Mesenchymal stem cell (in vitro differentiated cells and primary cell): ENCODE measurements around the gene RNF215.

Experiments used
- DNase-seq: peaks from one replicate; pipeline ENCODE4 v3.0.0-alpha.2; 2013
- H2AFZ ChIP-seq: one replicate; pipeline ENCODE4 v1.6.1; 2013; ENCODE audit warnings: low read depth, mild to moderate bottlenecking, control low read depth, inconsistent platforms, low read length, moderate library complexity
- H2AK5ac ChIP-seq: 2 replicates; pipeline ENCODE4 v1.6.1; 2013; ENCODE audit warnings: low read length, moderate library complexity, mild to moderate bottlenecking, inconsistent platforms; ENCODE audit not compliant: severe bottlenecking
- H2BK120ac ChIP-seq: one replicate; pipeline ENCODE4 v1.6.1; 2013; ENCODE audit warnings: low read depth, mild to moderate bottlenecking, inconsistent platforms, low read length, moderate library complexity
- H2BK12ac ChIP-seq, 2 experiments: one replicate each; pipeline ENCODE4 v1.6.1; 2013; ENCODE audit warnings: inconsistent platforms in 2 of 2, low read length in 2 of 2, mild to moderate bottlenecking in 2 of 2, moderate library complexity in 2 of 2, control low read depth in 1 of 2
- H2BK15ac ChIP-seq: one replicate; pipeline ENCODE4 v1.6.1; 2013; ENCODE audit warnings: mild to moderate bottlenecking, low read depth, inconsistent platforms; ENCODE audit not compliant: poor library complexity, severe bottlenecking
- H2BK5ac ChIP-seq: 2 replicates; pipeline ENCODE4 v1.6.1; 2013; ENCODE audit warnings: low read depth, mild to moderate bottlenecking, low read length, control low read depth, inconsistent platforms; ENCODE audit not compliant: poor library complexity, severe bottlenecking
- H3K14ac ChIP-seq, 2 experiments: one replicate each; pipeline ENCODE4 v1.6.1; 2013; ENCODE audit warnings: inconsistent platforms in 2 of 2, low read length in 2 of 2, control low read depth in 1 of 2, mild to moderate bottlenecking in 1 of 2, moderate library complexity in 1 of 2
- H3K18ac ChIP-seq, 2 experiments: one replicate each; pipeline ENCODE4 v1.6.1; 2013; ENCODE audit warnings: inconsistent platforms in 2 of 2, low read length in 2 of 2, control low read depth in 1 of 2, low read depth in 1 of 2, mild to moderate bottlenecking in 1 of 2
- H3K23ac ChIP-seq, 2 experiments: one replicate each; pipeline ENCODE4 v1.6.1; 2013; ENCODE audit warnings: inconsistent platforms in 2 of 2, low read length in 2 of 2, mild to moderate bottlenecking in 2 of 2, moderate library complexity in 2 of 2, control low read depth in 1 of 2
- H3K27ac ChIP-seq: 2 replicates; pipeline ENCODE4 v1.5.1; 2013; ENCODE audit warnings: mild to moderate bottlenecking, moderate library complexity, low read length, control low read depth, inconsistent platforms; ENCODE audit not compliant: poor library complexity, severe bottlenecking
- H3K27me3 ChIP-seq, 2 experiments: 2 replicates each; pipeline versions ENCODE4 v1.6.1 to v1.7.0; 2013; ENCODE audit warnings: low read length in 2 of 2, mild to moderate bottlenecking in 2 of 2, moderate library complexity in 2 of 2, control low read depth in 1 of 2, inconsistent platforms in 1 of 2; ENCODE audit not compliant: control insufficient read depth in 1 of 2, insufficient read depth in 1 of 2
- H3K36me3 ChIP-seq, 2 experiments: 2 replicates each; pipeline versions ENCODE4 v1.6.1 to v1.7.0; 2013; ENCODE audit warnings: low read length in 2 of 2, control low read depth in 1 of 2, inconsistent platforms in 1 of 2, low read depth in 1 of 2, mild to moderate bottlenecking in 1 of 2; ENCODE audit not compliant: insufficient read depth in 2 of 2, control insufficient read depth in 1 of 2
- H3K4ac ChIP-seq, 2 experiments: one replicate each; pipeline ENCODE4 v1.6.1; 2013; ENCODE audit warnings: inconsistent platforms in 2 of 2, low read length in 2 of 2, mild to moderate bottlenecking in 2 of 2, moderate library complexity in 2 of 2, control low read depth in 1 of 2, low read depth in 1 of 2
- H3K4me1 ChIP-seq: 2 replicates; pipeline ENCODE4 v1.6.1; 2013; ENCODE audit warnings: low read depth, low read length, control low read depth; ENCODE audit not compliant: control insufficient read depth, insufficient read depth
- H3K4me2 ChIP-seq: 2 replicates; pipeline ENCODE4 v1.6.1; 2013; ENCODE audit warnings: low read length, mild to moderate bottlenecking, inconsistent platforms; ENCODE audit not compliant: poor library complexity, severe bottlenecking
- H3K4me3 ChIP-seq, 2 experiments: 2 replicates each; pipeline versions ENCODE4 v1.5.1 to v1.7.0; 2013; ENCODE audit warnings: low read length in 2 of 2, mild to moderate bottlenecking in 2 of 2, control low read depth in 1 of 2, low read depth in 1 of 2; ENCODE audit not compliant: insufficient read depth in 1 of 2
- H3K79me1 ChIP-seq: replicated peaks from 2 replicates; pipeline ENCODE4 v1.6.1; 2013; ENCODE audit warnings: mild to moderate bottlenecking, control low read depth, low read length, inconsistent platforms; ENCODE audit not compliant: poor library complexity, severe bottlenecking
- H3K9ac ChIP-seq: 2 replicates; pipeline ENCODE4 v1.7.0; 2013; ENCODE audit warnings: mild to moderate bottlenecking, low read length, moderate library complexity
- H3K9me3 ChIP-seq: 2 replicates; pipeline ENCODE4 v1.7.0; 2013; ENCODE audit warnings: mild to moderate bottlenecking, low read length; ENCODE audit not compliant: control insufficient read depth
- H4K8ac ChIP-seq: one replicate; pipeline ENCODE4 v1.6.1; 2013; ENCODE audit warnings: inconsistent platforms, mild to moderate bottlenecking, low read length, moderate library complexity
- H4K91ac ChIP-seq: one replicate; pipeline ENCODE4 v1.6.1; 2013; ENCODE audit warnings: mild to moderate bottlenecking, low read length, inconsistent platforms
- WGBS: methylation state at CpG from one replicate; pipeline ENCODE4 v1.1.7; 2013; ENCODE audit warnings: mixed read lengths; 5-methylcytosine and 5-hydroxymethylcytosine counted together

RNF215 gene

GRCh38 chr22:30373331-30374325, 13.6 kb downstream of the RNF215 start:
- Histone ChIP-seq H2BK12ac (no peak overlapping the region), H3K23ac (no peak overlapping the region), H3K14ac (no peak overlapping the region), H3K9me3 (no peaks in the 10 kb centered on the region), H3K18ac (no peak overlapping the region), H3K9ac (no peak overlapping the region), H3K4me3 (no peak overlapping the region), H2BK15ac (no peak overlapping the region), H4K8ac (no peak overlapping the region), H2BK120ac (no peak overlapping the region), H4K91ac (peak overlapping the region; percentile 58), H3K36me3 (peaks cover 16 to 39% of the 10 kb centered on the region in 2 experiments), H3K4me1 (peaks cover 19% of the 10 kb centered on the region), H3K27ac (no peak overlapping the region), H2AFZ (no peak overlapping the region), H3K27me3 (peaks cover 0 to 12% of the 10 kb centered on the region in 2 experiments), H3K4me2 (no peak overlapping the region), H2BK5ac (no peak overlapping the region), H3K4ac (no peak overlapping the region), H2AK5ac (no peak overlapping the region), H3K79me1 (no peaks in the 10 kb centered on the region)
- no peak for DNase-seq
- 88% methylated on average over 33 of the region's 33 CpGs for WGBS

- no peak for DNase-seq
- no peak overlapping the region for H3K4ac ChIP-seq
- no peak overlapping the region for H4K8ac ChIP-seq
- no peak overlapping the region for H3K27ac ChIP-seq
- no peak overlapping the region for H2BK12ac ChIP-seq
- no peak overlapping the region for H3K4me3 ChIP-seq
- no peak overlapping the region for H3K14ac ChIP-seq
- no peak overlapping the region for H2BK5ac ChIP-seq
- no peak overlapping the region for H2BK15ac ChIP-seq
- WGBS, result 83% methylated on average over 8 of the region's 8 CpGs
- no peak overlapping the region for H2AFZ ChIP-seq
- no peak overlapping the region for H2BK120ac ChIP-seq
- H3K18ac ChIP-seq, result no peak overlapping the region
- no peaks in the 10 kb centered on the region for H3K79me1 ChIP-seq
- no peak overlapping the region for H3K23ac ChIP-seq
- H3K9me3 ChIP-seq, result no peaks in the 10 kb centered on the region
- H3K36me3 ChIP-seq, result peaks cover 13 to 38% of the 10 kb centered on the region in 2 experiments
- no peak overlapping the region for H3K9ac ChIP-seq
- no peak overlapping the region for H4K91ac ChIP-seq
- H3K27me3 ChIP-seq, result peaks cover 0 to 12% of the 10 kb centered on the region in 2 experiments
- no peak overlapping the region for H3K4me2 ChIP-seq
- peaks cover 19% of the 10 kb centered on the region for H3K4me1 ChIP-seq
- H2AK5ac ChIP-seq, result no peak overlapping the region
Measured at GRCh38 chr22:30372915-30373314, 14.3 kb downstream of the RNF215 start.

GRCh38 chr22:30371981-30372380, 15.2 kb downstream of the RNF215 start:
- Histone ChIP-seq H4K8ac (no peak overlapping the region), H3K23ac (no peak overlapping the region), H2BK12ac (no peak overlapping the region), H2BK15ac (no peak overlapping the region), H3K27ac (no peak overlapping the region), H3K4me1 (peaks cover 19% of the 10 kb centered on the region), H3K9ac (no peak overlapping the region), H3K36me3 (peaks cover 4 to 29% of the 10 kb centered on the region in 2 experiments), H3K14ac (no peak overlapping the region), H3K9me3 (no peaks in the 10 kb centered on the region), H3K79me1 (no peaks in the 10 kb centered on the region), H3K27me3 (peaks cover 0 to 12% of the 10 kb centered on the region in 2 experiments), H2BK120ac (no peak overlapping the region), H3K4me2 (no peak overlapping the region), H4K91ac (no peak overlapping the region), H3K4ac (no peak overlapping the region), H2AFZ (no peak overlapping the region), H3K4me3 (no peak overlapping the region), H2AK5ac (no peak overlapping the region), H3K18ac (no peak overlapping the region), H2BK5ac (no peak overlapping the region)
- 94% methylated on average over 13 of the region's 13 CpGs for WGBS
- DNase-seq, result no peak

- Histone ChIP-seq H3K23ac (no peak overlapping the region), H2AK5ac (no peak overlapping the region), H3K27ac (no peak overlapping the region), H2AFZ (no peak overlapping the region), H4K8ac (no peak overlapping the region), H2BK12ac (no peak overlapping the region), H3K4ac (no peak overlapping the region), H3K9ac (no peak overlapping the region), H3K4me3 (no peak overlapping the region), H3K27me3 (peaks cover 0 to 12% of the 10 kb centered on the region in 2 experiments), H3K14ac (no peak overlapping the region), H2BK5ac (no peak overlapping the region), H3K4me2 (no peak overlapping the region), H3K4me1 (peaks cover 19% of the 10 kb centered on the region), H3K36me3 (peaks cover 0 to 22% of the 10 kb centered on the region in 2 experiments), H3K18ac (no peak overlapping the region), H2BK120ac (no peak overlapping the region), H4K91ac (no peak overlapping the region), H2BK15ac (no peak overlapping the region), H3K79me1 (no peaks in the 10 kb centered on the region), H3K9me3 (no peaks in the 10 kb centered on the region)
- WGBS, result 92% methylated on average over 9 of the region's 9 CpGs
- DNase-seq, result no peak
Measured at GRCh38 chr22:30371321-30371720, 15.9 kb downstream of the RNF215 start.
